ENCODE results near the gene FOXE1.
A peak's percentile ranks its signal among the peaks of the same experiment; 100 is the strongest.

Gene FOXE1

GRCh38 chr9:97880336-97880735, 27.3 kb downstream of the FOXE1 start:
- no peak for TF ChIP-seq CTCF (conservative IDR thresholded peaks at IDR 0.05)
- no peak for TF ChIP-seq ZFX (IDR thresholded peaks at IDR 0.05)
- H3K27ac ChIP-seq, result no peak overlapping the region

DNA sequence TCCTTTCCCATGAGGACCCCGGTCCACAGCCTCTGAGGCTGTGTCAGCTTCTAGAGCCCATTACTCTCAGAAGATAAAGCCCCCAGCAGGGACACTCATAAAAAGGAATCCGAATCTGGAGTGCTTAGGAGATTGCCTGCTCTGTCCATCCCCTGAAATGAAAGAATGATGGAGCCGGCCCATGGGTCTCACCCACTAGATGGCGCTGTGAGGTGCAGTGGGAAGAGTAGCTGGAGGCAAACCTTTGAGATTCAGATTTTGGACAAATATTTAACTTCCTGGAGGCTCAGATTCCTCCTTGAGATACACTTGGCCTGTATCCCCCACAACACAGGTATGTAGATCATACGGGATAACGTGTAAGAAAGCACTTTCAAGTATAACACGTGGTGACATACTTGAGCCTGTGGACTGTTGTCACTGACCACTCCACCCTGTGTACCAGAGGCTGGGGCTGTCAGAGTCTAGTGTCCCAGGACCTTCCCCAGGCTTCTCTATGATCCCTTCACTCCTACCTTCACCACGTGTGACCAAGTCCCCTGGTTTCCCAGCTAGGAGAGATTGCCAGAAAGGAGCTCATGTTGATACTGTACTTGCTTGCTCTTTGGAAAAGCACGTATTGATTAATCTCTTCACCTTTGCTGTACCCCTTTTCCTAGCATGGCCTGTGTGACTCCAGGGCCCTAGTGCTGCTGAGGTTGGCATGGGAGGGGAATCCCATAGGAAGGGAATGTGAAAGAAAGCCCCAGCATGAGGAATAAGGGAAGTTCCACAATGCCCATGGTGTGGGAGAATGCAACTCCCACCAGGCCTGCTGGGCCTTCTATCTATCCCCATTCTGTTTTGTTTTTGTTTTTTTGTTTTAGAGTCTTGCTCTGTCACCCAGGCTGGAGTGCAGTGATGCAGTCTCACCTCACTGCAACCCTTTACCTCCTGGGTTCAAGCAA, 37.2 kb downstream of the FOXE1 start:
- no peak overlapping the region for H3K27ac ChIP-seq
- no peak for TF ChIP-seq ZFX (IDR thresholded peaks at IDR 0.05)
- peak; percentile 88 for TF ChIP-seq CTCF (conservative IDR thresholded peaks at IDR 0.05)

GRCh38 chr9:97891736-97892135, 38.7 kb downstream of the FOXE1 start:
- H3K27ac ChIP-seq, result no peak overlapping the region
- TF ChIP-seq ZFX (IDR thresholded peaks at IDR 0.05) (no peak), CTCF (conservative IDR thresholded peaks at IDR 0.05) (no peak)

DNA sequence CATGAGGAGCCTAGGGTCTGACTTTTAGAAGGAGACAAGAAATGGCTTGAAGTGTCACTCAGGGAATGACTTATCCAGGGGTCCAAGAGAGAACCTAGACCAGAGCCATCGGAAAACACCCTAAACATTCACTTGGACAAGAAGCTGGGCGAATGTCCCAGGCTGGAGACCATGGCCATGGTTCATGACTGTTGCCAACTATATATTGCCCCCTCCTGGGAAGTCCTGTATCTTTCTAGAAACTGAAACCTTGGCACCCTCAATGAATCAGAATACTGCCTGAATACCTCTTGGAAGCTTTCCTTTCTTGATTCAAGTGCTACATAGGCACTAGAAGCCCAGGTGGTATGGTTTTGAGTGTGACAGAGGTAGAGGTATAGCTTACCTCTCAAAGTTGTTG, 39.4 kb downstream of the FOXE1 start:
- TF ChIP-seq ZFX (IDR thresholded peaks at IDR 0.05) (no peak), CTCF (conservative IDR thresholded peaks at IDR 0.05) (no peak)
- H3K27ac ChIP-seq, result no peak overlapping the region

DNA sequence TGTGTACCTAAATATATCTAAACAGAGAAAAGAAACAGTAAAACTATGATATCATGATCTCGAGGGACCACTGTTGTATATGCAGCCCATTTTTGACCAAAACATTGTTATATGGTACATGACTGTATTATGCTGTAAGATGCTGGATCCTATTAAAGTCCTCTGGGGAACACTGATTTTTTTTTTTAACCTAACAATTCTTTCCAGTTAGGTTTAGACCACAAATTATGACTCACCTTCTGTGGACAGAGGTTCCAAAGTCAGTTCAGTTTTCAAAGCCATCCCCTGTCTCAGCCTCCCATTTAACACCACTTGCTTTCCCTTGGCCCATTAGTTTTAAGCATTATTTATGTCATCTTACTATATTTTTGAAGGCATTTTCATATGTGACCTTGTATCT, 42.2 kb downstream of the FOXE1 start:
- no peak overlapping the region for H3K27ac ChIP-seq
- TF ChIP-seq CTCF (conservative IDR thresholded peaks at IDR 0.05) (no peak), ZFX (IDR thresholded peaks at IDR 0.05) (no peak)

- TF ChIP-seq CTCF (conservative IDR thresholded peaks at IDR 0.05) (no peak; the same call in 1 of the 2 replicates), ZFX (IDR thresholded peaks at IDR 0.05) (no peak)
Measured at GRCh38 chr9:97895695-97896332, 42.8 kb downstream of the FOXE1 start.

GRCh38 chr9:97900103-97900737, 47.2 kb downstream of the FOXE1 start:
- TF ChIP-seq ZFX (IDR thresholded peaks at IDR 0.05) (no peak), CTCF (conservative IDR thresholded peaks at IDR 0.05) (no peak)
- H3K27ac ChIP-seq, result no peak overlapping the region

More at GRCh38 chr9:97895695-97896332, 42.8 kb downstream of the FOXE1 start:
- no peak overlapping the region for H3K27ac ChIP-seq

All from C4-2B (cell line).